Measurements from ENCODE around the gene EXT2. TPM values are rescaled to one million over a fixed set of nuclear protein-coding genes. Genes with fewer than 3 reads are reported as not detected.

The EXT2 gene
- total RNA-seq, 6 experiments from 2014 or later = 105 to 130 (median 118) TPM

DNA sequence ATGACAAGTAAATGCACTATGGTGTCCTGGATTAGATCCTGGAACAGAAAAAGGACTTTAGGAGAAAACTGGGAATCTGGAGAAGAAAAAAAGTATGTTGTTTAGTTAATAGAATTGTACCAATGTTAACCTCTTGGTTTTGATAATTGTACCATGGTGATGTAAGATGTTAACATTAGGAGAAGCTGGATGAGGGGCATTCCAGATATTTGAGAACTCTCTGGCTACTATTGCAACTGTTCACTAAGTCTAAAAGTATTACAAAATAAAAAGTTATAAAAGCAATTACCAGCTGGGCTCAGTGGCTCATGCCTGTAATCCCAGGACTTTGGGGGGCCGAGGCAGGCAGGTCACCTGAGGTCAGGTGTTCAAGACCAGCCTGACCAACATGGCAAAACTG is 66.5 kb downstream of the EXT2 start:
- Mint-ChIP-seq H3K9me3 (no peaks in the 10 kb centered on the region), H3K27me3 (ENCODE audit: insufficient read depth) (no peaks in the 10 kb centered on the region; the same call in 1 of the 2 replicates), H3K4me3 (no peak overlapping the region), H3K27ac (no peak overlapping the region), H3K36me3 (ENCODE audit: low read depth) (peaks cover under 1% of the 10 kb centered on the region; the same call in 1 of the 2 replicates), H3K4me1 (ENCODE audit: low read depth) (peaks cover 16% of the 10 kb centered on the region)
- DNase-seq = no peak
- TF ChIP-seq, protein P1, sequence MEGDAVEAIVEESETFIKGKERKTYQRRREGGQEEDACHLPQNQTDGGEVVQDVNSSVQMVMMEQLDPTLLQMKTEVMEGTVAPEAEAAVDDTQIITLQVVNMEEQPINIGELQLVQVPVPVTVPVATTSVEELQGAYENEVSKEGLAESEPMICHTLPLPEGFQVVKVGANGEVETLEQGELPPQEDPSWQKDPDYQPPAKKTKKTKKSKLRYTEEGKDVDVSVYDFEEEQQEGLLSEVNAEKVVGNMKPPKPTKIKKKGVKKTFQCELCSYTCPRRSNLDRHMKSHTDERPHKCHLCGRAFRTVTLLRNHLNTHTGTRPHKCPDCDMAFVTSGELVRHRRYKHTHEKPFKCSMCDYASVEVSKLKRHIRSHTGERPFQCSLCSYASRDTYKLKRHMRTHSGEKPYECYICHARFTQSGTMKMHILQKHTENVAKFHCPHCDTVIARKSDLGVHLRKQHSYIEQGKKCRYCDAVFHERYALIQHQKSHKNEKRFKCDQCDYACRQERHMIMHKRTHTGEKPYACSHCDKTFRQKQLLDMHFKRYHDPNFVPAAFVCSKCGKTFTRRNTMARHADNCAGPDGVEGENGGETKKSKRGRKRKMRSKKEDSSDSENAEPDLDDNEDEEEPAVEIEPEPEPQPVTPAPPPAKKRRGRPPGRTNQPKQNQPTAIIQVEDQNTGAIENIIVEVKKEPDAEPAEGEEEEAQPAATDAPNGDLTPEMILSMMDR (IDR thresholded peaks at IDR 0.05) = no peak

DNA sequence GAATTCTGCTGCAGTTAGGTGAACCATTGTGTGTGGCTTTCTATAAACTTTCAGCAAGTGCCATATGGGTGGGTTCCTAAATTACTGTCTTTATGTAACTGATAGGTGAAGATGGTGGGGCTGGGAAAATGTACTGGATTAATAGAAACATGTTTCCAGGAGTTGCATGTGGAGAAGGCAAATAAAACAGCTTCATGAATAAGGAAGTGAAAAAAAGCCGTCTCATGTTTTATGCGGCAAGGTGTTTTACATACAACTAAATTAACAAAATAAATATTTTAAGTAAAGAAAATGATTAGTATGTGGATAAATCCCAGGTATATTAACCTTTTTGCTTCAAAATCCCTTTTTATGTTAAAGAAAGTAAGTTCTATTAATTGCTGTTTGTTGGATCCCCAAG is 67.2 kb downstream of the EXT2 start:
- TF ChIP-seq, protein P1 (IDR thresholded peaks at IDR 0.05) = no peak
- no peak for DNase-seq
- H3K4me1 Mint-ChIP-seq (ENCODE audit: low read depth) = peaks cover 18% of the 10 kb centered on the region
- no peaks in the 10 kb centered on the region for H3K36me3 Mint-ChIP-seq (ENCODE audit: low read depth)
- H3K9me3 Mint-ChIP-seq = no peaks in the 10 kb centered on the region
- no peak overlapping the region for H3K27ac Mint-ChIP-seq
- no peak overlapping the region for H3K4me3 Mint-ChIP-seq
- no peaks in the 10 kb centered on the region; the same call in 1 of the 2 replicates for H3K27me3 Mint-ChIP-seq (ENCODE audit: insufficient read depth)

DNA sequence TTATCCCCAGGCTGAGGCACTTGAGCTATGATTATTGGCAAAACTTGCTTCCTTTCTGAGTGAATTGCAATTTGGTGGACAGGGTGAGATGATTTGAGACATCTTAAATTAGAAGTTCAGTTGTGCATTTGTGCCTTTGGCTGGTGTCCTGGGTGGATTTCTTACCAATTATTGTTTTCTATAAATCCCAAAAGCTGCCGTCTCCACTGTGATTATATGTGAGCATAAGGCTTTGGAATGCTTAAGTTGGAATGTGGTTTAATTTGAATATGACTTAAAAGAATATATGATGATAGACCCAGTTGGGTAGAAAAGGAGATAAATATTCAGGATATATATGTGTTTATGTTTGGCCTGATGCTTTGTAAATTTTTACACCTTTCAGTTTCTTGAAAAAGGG is 70.0 kb downstream of the EXT2 start:
- peak; percentile 12 for DNase-seq
- no peaks in the 10 kb centered on the region for H3K36me3 Mint-ChIP-seq (ENCODE audit: low read depth)
- H3K9me3 Mint-ChIP-seq = no peaks in the 10 kb centered on the region

DNA sequence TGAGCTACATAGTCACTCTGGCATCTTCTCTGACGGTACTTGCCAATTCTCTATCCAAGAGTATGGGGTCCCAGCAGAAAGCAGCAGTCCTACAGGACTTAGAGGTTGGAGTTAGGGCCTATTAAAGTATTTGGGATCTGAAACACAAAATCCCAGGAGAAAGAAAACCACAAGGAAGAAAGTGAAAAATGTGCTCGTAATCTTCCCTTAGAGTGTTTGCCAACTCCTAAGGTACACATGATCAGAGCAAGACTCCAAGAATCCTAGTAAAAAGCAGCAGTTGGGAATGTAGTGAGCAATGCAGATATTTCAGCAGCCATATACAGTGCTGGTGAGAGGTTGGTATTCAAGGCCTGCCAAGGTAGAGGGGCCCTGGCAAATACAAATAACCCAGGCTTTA is 71.6 kb downstream of the EXT2 start:
- Mint-ChIP-seq H3K36me3 (ENCODE audit: low read depth) (no peaks in the 10 kb centered on the region), H3K27ac (no peak overlapping the region), H3K9me3 (no peaks in the 10 kb centered on the region), H3K4me1 (ENCODE audit: low read depth) (peaks cover 18% of the 10 kb centered on the region), H3K4me3 (no peak overlapping the region), H3K27me3 (ENCODE audit: insufficient read depth) (no peaks in the 10 kb centered on the region; the same call in 1 of the 2 replicates)
- no peak for DNase-seq
- TF ChIP-seq, protein P1 (IDR thresholded peaks at IDR 0.05) = no peak

More for the DNA sequence above, 70.0 kb downstream of the EXT2 start:
- TF ChIP-seq, protein P1 (IDR thresholded peaks at IDR 0.05) = no peak
- Mint-ChIP-seq H3K4me1 (ENCODE audit: low read depth) (peaks cover 18% of the 10 kb centered on the region), H3K4me3 (no peak overlapping the region), H3K27ac (no peak overlapping the region), H3K27me3 (ENCODE audit: insufficient read depth) (no peaks in the 10 kb centered on the region; the same call in 1 of the 2 replicates)

DNA sequence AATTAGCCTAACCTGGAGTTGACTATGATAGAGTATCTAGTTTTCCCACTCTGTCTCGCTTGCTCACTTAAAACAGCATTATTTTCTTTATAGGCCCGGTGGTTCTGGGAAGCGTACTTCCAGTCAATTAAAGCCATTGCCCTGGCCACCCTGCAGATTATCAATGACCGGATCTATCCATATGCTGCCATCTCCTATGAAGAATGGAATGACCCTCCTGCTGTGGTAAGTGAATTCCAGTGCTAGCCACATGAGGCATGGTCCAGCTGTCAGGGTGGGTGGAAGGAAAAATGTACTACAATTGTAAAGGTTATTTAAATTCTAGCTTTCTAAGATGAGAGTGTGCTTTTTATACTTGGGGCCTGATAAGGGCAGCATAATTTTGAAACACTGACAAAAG is 76.0 kb downstream of the EXT2 start:
- no peak for DNase-seq
- H3K9me3 Mint-ChIP-seq = no peaks in the 10 kb centered on the region
- TF ChIP-seq, protein P1 (IDR thresholded peaks at IDR 0.05) = no peak
- H3K4me3 Mint-ChIP-seq = no peak overlapping the region
- H3K36me3 Mint-ChIP-seq (ENCODE audit: low read depth) = no peaks in the 10 kb centered on the region
- H3K4me1 Mint-ChIP-seq (ENCODE audit: low read depth) = peaks cover 5% of the 10 kb centered on the region; the same call in 1 of the 2 replicates
- H3K27me3 Mint-ChIP-seq (ENCODE audit: insufficient read depth) = no peaks in the 10 kb centered on the region; the same call in none of the 2 replicates
- no peak overlapping the region for H3K27ac Mint-ChIP-seq

DNA sequence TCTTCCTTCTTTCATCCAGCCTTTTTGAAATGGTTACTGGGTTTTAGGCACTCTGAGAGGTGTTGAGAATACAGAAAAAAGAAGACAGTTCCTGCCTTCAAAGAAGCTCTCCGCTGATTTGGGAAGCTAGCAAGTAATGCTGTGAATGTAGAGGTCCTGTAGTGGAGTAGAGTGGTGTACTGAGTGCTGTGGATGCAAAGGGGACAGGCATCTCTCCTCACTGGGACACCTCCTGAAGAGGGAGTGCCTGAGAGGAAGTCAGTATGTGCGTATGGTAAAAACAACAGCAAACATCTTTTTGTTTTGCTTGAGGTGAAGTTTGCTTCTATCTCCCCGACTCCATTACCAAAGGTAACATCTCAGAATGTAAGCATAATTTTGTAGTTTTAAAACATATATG is 77.5 kb downstream of the EXT2 start:
- TF ChIP-seq, protein P1 (IDR thresholded peaks at IDR 0.05) = no peak
- H3K27ac Mint-ChIP-seq = no peak overlapping the region
- H3K27me3 Mint-ChIP-seq (ENCODE audit: insufficient read depth) = no peaks in the 10 kb centered on the region; the same call in none of the 2 replicates
- DNase-seq = no peak
- H3K4me3 Mint-ChIP-seq = no peak overlapping the region
- peaks cover 4% of the 10 kb centered on the region for H3K4me1 Mint-ChIP-seq (ENCODE audit: low read depth)
- H3K36me3 Mint-ChIP-seq (ENCODE audit: low read depth) = no peaks in the 10 kb centered on the region
- H3K9me3 Mint-ChIP-seq = no peaks in the 10 kb centered on the region

All from HFFc6 (cell line).